ENCODE results near the gene CCS. TPM values are rescaled to one million over a fixed set of nuclear protein-coding genes. Genes with fewer than 3 reads are reported as not detected.

CCS gene
- total and polyA plus RNA-seq, 9 of the 15 experiments (the other 6 are each of a cell fraction or from before 2014, with no cell fraction given), result 1.1 to 46.6 (median 26.8) TPM

DNA sequence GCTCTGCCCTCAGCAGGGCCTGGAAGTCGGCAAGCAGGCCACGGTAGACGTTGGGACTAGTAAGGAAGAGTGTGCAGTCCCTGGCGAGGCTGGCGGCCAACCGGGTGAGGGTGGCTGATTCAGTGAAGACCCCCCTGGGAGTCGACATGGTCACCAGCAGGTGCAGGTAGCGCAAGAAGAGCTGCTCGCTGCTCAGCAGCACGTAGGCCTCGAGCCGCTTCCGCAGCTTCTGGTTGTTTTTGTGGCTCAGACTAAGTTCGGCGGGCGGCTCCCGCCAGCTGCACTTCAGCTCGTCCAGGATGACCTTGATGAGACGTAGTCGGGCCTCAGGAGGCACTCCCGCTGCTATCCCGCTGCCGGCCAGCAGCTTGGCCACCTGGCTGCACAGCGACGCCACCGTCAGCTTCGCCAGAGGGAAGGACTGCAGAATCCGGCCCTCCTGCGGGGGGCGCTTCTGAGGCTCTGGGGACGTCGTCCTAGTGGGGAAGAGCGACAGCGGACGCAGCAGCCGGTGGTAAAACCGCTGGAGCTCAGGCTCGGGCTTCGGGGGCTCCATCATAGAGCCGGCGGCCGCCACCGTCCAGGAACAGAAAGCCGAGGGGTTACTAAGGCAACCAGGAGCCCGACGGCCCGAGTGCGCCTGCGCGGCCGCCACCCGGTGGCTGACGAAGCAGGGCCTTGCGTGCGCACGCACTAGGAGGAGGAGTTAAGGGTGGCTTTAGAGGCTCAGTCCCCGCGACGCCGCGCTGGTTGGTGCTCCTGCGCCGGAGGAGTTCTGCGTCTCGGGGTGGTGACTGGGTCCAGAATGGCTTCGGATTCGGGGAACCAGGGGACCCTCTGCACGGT lies at the start of gene CCS, which contains the start of gene CCDC87 (continued):
- TF ChIP-seq NR1H2 (CRISPR knock-in tag; IDR thresholded peaks at IDR 0.05) (0 out of 2 replicates have a peak, but pooled peaks have one; percentile 59), THRB (CRISPR knock-in tag; conservative IDR thresholded peaks at IDR 0.05) (no peak), CLOCK (CRISPR knock-in tag; IDR thresholded peaks at IDR 0.05; ENCODE audit: borderline replicate concordance) (no peak), TFAM (CRISPR knock-in tag; conservative IDR thresholded peaks at IDR 0.05) (no peak), ATF6 (CRISPR knock-in tag; IDR thresholded peaks at IDR 0.05) (0 out of 2 replicates have a peak, but pooled peaks have one; percentile 61), ZNF232 (CRISPR knock-in tag; IDR thresholded peaks at IDR 0.05) (no peak), CBFA2T3 (IDR thresholded peaks at IDR 0.05) (no peak), SLC30A9 (CRISPR knock-in tag; IDR thresholded peaks at IDR 0.05) (no peak), FOXO4 (CRISPR knock-in tag; IDR thresholded peaks at IDR 0.05) (no peak), CREB1 (IDR thresholded peaks at IDR 0.05) (peak; percentile 60), CREB1 (CRISPR knock-in tag; IDR thresholded peaks at IDR 0.05) (peak; percentile 83), CBX2 (IDR thresholded peaks at IDR 0.05; ENCODE audit: insufficient read depth, low read length, poor library complexity, severe bottlenecking) (no peak), MYBL2 (IDR thresholded peaks at IDR 0.05; ENCODE audit: low read depth) (no peak), MYBL2 (CRISPR knock-in tag; IDR thresholded peaks at IDR 0.05; ENCODE audit: borderline replicate concordance) (no peak), ZNF24 (IDR thresholded peaks at IDR 0.05) (no peak; the same call in 1 of the 2 replicates), MTA3 (IDR thresholded peaks at IDR 0.05; ENCODE audit: borderline replicate concordance) (peak; percentile 72; the same call in 1 of the 2 replicates), USF2 (CRISPR knock-in tag; IDR thresholded peaks at IDR 0.05) (no peak)
- TF ChIP-seq, protein P1, sequence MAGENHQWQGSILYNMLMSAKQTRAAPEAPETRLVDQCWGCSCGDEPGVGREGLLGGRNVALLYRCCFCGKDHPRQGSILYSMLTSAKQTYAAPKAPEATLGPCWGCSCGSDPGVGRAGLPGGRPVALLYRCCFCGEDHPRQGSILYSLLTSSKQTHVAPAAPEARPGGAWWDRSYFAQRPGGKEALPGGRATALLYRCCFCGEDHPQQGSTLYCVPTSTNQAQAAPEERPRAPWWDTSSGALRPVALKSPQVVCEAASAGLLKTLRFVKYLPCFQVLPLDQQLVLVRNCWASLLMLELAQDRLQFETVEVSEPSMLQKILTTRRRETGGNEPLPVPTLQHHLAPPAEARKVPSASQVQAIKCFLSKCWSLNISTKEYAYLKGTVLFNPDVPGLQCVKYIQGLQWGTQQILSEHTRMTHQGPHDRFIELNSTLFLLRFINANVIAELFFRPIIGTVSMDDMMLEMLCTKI (IDR thresholded peaks at IDR 0.05; ENCODE audit: partially characterized antibody), result no peak
